NCI-H524 (cell line): ENCODE measurements around the gene CRBN.

Source experiments
- DNase-seq, 2 experiments: peaks; one replicate each; lab custom pipeline; 2025; lab: John Stamatoyannopoulos, UW

Gene CRBN

DNA sequence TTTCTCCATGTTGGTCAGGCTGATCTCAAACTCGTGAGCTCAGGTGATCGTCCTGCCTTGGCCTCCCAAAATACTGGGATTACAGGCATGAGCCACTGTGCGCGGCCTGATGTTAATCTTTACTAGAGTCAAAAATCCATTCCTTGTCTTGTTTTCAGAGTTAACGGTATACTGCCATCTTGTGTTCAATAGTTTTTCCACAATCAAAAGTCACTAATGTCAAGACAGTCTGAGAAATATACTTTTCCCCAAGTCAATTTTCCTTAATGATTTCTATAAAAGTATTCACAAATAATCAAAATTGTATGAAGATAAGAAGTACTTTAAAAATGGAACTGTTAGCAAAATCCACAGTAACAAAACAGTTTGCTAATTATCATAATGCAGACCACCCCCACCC is 8.5 kb downstream of the CRBN start:
- peak; percentile 7 to 48 for DNase-seq

DNA sequence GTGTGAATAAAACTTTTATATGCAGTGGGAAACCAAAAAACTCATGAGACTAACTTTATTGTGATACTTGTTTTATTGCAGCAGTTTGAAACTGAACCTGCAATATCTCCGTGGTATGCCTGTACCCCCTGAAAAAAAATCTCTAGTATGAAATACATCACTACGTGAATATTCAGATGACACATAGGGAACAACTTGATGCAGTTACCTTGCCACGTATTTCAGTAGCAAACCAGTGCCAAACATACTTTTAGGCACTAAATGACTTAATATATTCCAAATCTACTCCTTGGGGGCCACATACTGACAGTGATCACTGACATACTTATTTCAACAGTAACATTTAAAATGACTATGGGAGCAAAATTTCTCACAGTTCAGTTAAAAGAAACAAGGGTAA is 13.8 kb downstream of the CRBN start:
- no peak for DNase-seq

DNA sequence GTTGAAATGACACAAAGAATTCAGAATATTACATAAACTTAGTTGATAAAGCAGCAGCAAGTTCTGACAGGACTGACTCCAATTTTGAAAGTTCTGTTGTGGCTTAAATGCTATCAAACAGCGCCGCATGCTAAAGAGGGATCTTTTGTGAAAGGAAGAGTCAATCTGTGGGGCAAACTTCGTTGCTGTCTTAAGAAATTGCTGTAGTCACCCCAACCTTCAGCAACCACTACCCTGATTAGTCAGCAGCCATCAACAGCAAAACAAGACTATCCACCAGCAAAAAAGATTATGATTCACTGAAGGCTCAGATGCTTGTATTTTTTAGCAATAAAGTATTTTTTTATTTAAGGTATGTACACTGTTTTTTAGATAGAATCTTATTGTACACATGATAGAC is 14.2 kb downstream of the CRBN start:
- DNase-seq = no peak

DNA sequence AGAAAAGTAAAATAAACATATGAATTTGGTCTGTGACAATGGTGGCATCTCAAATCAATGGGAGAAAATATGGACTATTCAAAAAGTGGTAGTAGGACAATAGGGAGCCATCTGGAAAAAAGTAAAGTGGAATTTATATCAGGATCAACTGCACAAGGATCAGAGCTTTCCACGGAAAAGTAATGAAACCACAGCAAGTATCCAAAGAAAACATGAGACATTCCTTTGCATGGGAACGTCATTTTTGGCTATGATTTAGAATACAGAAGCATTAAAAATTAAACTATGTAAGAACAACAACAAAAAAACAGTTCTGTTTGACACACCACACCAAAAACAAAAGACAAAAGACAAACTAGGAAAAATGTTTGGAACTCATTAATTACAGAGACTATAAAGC is 18.7 kb downstream of the CRBN start:
- DNase-seq = no peak

DNA sequence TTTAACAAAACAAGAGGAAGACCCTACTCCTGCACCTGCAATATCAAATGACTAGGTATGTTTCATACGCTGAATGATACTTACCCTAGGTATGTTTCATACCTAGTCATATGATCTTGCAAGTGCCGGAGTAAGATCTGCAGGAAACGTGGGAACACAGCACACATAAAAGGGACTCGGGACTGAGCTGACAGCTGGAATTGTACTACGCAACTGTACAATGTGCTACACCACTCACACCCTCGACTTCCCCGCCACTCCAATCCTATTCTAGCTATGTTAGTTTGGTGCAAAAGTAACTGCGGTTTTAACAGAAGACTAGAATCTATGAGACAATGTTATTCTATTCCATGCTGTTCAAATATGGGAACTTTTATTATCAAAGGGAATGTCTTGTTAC is 22.0 kb downstream of the CRBN start:
- no peak for DNase-seq

DNA sequence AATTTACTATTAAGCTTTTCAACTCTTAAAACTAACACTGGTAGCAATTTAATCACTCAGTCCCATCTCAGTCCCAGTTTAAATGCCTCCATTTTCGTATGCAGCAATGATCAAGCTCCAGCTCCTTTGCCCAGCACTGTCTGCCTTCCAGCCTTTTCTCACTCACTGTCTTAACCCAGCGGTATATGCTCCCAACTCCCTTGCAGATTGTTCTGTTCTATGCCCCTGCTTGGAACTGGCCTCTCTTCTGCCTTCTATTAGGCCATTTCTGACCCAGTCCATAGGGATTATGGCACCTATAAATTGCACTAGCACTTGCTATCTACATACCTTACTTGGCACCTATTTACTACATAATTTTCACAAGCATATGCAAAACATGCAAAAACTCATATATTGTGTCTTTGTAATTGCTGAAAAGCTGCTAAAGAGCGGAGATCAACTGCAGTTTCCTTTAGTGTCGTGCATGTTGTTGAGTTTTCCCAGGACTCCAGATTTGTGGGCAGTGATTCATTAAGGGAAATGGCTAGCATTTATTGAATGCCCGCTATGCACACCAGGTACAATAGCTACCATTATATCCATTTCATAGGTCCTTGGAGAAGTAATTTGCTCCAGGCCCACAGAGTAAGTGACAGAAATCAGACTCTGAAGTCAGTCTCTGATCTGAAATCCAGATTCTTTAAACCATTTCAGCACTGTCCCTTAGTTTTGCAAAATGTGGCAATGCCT is 24.4 kb downstream of the CRBN start:
- no peak for DNase-seq

DNA sequence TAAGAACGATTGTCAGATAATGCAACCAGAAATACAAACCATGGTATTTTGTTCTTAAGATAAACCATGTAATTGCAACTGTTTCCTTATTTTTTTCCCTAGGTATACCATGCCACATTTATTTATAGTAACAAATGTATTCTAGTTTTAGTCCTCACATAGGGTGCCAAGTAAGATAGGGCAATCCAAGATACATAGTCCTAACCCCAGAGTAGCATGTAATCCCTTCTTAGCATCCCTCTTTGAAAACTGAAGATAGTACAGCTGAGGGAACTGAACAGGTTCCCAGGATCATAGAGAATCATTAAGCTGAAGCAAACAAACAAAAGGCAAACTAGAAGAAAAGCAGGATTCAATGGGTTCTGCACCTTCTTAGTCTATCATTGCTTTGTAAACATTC is 28.0 kb downstream of the CRBN start:
- no peak for DNase-seq

DNA sequence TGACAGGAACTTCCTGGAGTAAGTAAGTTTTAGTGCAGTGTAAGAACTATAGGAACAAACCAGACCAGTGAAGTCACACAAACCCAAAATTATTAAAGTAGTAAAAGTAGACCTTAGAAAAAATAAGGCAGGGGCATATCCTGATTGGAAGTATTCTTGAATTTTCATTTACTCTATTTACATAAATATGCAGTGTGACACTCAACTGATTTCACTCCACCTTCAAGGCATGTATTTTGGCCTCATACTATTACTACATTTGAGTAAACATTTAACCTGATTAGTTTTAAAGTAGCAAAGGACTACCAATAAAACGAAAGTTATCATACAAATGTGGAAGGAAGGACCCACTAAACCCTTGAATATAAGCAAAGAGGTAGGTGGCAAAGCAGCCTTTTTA is 29.9 kb downstream of the CRBN start:
- no peak for DNase-seq

DNA sequence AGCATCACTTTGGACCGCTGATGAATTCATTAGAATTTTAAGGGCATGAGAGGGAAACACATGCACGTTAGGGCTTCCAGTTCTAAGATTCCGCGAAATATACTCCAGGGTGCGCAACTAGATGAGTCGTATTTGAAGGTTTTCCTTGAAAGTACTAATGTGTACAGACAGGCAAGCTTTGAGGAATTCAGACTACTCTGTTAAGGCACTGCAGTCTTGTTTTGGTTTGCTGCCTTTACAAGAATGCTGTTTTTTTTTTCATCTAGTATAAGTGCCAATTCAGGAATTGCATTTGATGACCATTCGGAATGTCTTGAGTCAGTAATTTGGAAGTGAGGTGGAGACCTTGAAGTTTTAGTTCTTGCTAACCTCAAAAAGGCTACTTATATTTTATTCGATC is 33.7 kb downstream of the CRBN start:
- no peak for DNase-seq

DNA sequence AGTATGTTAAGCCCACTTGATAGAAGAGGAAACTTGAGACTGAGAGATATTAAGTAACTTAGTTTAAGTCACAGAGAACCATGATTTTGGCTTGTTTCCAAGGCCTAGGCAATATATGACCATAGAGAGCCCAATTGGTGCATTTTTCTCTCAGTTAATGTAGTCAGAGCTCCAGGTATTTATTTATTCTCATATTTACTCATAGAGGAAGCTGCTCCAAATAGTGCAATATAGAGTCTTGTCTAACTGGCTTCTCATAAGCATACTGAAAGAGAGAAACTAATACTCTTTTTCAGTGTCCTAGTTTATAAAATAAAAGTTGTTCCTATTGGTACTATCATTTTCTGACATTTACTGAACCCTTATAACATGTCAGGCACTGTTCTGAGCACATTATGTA is 37.6 kb downstream of the CRBN start:
- no peak for DNase-seq

DNA sequence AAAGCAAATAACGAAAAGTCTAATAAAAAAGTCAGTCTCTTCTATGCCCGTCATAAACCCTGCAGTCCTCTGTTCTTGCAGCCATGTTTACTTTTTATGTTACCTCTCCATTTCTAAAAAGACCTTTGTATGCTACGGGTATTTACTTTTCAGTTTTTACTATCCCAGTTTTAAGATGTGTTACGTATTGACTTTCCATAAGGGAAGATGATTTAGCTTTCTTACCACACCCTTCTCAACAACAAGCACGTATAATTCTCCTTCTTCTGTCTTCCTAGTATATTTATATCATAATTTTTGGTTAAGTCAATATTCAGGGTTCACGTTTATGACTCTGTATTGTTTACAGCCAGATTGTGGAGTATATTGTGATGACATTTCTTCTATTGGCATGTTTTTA is 42.0 kb downstream of the CRBN start:
- DNase-seq = no peak

DNA sequence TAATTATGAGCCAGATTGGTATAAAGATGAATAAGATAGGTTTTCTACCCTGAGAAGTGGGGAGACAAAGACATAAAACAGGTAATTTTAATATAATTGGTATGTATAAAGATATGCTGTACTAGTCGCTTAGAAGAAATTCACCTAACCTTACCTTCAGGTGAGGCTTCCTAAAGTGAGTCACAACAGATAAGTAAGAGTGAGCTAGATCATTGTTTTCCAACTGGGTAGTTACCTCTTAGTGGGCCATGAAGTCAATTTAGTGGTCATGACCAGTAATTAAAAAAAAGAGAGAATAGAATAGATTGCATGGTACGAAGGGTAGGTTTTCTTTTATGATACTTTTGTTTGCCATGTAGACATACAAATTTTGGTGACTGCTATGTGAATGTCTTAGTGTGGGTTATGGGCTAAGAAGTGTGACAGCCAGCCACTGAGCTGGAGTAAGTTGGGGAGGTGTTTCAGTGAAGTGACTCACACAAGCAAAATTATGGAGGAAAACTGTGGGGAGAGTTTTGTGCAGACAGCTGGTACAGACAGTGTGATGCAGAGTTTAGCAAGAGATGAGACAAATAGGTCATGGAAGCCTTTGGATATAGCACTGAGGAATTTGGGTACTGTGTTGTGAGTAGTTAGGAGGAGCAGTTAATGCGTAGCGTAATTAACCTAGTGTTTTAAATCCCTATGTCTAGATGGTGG is 44.6 kb downstream of the CRBN start:
- no peak for DNase-seq

DNA sequence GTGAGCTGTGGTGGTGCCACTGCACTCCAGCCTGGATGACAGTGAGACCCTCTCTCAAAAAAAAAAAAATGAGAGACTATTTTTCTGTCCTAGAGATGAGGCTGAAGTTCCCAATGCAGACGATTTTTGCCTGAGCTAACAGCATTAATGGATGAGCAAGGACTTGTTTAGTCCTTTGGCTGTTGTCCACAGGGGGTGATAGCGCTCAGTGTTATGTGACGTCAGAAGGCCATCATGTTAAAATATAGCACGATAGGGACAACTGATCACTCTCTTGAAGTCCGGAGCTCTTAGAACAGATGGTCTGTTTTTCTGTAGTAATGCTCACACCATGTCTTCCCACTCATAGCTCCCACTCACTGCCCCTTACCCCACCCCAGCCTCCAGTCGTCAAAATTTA is 46.0 kb downstream of the CRBN start:
- peak in 1 of 2 experiments; percentile 29 for DNase-seq

DNA sequence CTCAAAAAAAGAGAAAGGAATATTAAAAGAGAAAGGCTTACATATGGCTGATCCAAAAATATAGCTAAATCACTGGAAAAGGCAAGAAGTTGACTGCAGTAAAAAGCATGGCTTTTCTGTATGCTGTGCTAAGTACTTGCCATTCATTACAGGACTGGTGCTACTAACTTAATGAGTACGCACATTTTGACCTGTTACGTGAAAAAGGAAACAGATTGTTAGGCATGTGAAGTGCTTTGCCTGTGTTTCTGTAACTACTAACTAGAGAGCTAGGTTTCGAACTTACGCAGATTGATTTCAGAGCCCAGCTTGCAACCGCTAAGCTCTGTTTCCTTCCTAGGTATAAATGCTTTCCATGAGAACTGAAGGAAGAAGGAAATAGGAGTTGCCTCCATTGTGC is 49.9 kb downstream of the CRBN start:
- no peak for DNase-seq

DNA sequence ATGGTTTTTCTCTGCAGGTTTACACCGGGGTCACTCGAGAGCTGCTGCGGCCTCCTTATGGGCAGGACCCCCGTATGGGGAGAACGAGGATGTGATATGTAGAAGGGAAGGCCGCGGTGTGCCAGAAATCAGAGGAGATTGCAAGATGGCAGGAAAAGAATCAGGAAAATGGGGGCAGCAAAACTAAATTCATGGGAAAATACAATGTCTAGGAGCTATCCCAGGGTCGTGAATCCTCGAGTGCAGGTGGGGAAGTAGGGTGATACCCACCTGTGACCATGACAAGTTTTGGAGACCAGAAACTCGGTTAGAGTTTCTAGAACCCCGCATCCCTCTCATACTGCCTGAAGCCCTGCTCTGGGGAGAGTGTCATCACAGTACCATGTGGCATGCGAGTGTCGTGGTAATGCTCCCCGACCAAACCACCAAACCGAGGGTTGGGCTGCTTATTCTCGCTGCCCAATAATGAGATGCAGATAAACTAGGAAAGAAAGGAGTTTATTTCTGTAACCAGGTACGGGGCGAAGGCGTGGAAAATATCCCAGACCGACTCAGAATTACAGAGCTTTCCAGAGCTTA is 52.0 kb downstream of the CRBN start:
- DNase-seq = no peak

DNA sequence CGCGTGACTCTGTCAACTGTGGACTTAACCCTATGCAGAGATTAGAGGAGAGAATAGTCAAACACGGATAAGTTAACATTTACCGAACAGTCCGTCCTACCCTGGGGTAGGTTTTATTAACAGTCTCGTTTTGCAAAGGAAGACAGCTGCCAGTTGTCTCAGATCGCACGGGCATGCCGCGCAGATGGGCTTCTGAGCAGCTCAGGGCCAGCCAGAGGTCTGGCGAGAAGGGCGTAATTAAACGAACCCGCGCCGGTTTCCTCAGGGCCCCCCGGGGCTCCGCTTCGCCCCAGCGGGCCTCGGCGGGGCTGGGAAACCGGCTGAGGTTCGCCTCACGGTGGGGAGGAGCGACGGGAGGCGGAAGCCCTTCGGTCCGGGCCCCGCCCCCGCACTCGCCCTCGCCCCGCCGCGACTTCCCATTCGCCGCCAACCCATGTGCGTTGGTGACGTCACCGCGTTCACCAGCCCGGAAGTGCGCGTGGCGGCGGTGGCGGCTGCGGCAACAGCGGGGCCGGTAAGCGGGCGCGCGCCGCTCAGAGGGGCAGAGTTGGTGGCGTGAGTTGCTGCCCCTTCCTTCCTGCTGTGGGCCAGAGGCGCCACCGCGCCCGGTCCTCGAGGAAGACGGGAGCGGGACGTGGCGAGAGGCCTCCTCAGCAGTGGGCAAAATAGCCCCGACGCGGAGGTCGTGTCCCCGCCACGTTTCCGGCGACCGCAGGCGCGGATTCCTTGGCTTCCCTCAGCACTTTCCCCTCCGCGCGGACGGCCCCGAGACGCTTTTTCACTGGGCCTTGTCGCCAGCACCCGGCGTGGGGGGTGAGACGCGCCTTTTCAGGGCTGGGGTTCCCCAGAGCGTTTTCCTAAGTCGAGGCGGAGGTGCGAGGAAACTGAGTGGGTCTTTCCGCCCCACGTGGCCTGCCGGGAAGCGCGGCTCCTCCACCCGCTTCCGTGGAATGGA is 52.7 kb downstream of the CRBN start, which contains the start of gene TRNT1:
Gene TRNT1 (plus strand): TSS at position 464 of the 955 bp plus-strand sequence. CDS start 2,101 bp downstream, outside the sequence.
- peak; percentile 77 to 86 for DNase-seq

DNA sequence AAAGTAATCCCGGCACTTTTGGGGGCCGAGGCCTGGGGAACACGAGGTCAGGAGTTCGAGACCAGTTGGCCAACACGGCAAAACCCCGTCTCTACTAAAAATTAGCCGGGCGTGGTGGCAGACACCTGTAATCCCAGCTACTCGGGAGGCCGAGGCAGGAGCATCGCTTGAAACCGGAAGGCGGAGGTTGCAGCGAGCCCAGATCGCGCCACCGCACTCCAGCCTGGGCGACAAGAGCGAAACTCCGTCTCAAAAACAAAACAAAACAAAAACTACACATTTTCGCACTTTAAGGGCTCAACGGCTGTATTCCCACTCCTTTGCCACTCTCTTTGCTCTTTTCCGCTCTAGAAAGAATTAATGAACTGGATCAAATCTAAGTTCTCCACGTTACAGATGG is 53.5 kb downstream of the CRBN start:
- no peak for DNase-seq

DNA sequence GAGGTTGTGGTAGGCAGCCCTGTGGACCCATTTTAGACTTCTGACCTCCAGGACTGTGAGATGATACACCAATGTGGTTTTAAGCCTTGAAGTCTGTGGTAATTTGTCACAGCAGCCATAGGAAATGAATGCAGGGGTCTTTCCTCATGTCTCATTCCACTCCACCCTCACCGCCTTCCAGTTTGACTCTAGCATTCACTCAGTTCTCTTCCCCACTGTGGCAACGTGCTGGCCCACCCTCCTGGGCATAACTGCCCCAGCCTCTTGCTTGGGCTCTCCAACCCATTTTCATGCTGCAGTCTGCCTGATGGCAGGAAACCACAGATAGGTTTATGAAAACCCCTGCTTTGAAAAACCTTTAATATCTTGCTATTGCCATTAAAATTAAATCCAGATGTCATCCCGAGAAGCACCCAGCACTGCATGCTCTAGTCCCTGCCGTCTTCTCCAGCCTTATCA is 60.1 kb downstream of the CRBN start:
- DNase-seq = no peak

DNA sequence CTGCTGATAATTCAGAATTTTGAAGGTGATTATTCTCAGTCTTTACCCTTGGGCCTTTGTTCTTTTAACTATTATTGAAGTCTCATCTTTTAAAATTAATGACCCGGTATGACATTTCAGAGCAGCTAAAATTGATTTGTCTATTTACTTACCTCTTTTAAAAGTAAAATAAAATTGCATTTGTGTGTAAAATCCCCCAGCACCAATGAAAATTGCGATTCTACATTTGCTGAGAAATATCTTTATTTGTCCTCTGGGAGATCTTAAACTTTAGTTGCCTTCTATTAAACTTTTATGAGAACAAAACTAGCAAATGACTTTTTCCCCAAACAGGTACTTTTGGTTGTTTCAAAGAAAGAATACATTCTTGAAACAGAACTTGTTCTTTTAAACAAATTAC is 61.8 kb downstream of the CRBN start:
- no peak for DNase-seq

DNA sequence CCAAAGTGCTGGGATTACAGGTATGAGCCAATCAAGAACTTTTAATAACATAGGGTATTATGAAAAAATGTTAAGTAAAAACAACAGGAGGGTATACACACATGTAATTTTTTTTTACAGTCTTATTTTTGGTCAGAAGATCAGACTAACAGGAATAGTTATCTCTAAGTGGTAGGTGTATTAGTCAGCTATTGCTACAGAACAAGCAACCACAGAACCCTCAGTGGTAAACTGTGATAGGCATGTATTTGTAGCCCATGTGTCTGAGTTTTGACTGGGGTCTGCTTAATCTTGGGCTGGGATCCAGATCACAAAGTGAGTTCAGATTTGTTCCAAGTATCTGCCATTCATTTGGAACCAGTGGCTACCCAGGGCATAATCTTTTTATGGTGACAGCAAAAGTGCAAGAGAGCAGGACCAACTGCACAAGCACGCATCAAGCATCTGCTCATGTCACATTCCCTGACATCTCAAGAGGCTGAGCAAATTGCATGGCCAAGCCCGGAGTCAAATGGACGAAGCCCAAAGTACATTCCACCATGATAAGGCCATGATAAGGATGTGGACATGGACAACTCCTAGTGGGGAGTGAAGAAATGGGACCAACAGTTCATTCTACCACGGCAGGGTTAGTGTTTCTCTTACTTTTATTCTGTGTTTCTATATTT is 66.3 kb downstream of the CRBN start:
- DNase-seq = no peak

DNA sequence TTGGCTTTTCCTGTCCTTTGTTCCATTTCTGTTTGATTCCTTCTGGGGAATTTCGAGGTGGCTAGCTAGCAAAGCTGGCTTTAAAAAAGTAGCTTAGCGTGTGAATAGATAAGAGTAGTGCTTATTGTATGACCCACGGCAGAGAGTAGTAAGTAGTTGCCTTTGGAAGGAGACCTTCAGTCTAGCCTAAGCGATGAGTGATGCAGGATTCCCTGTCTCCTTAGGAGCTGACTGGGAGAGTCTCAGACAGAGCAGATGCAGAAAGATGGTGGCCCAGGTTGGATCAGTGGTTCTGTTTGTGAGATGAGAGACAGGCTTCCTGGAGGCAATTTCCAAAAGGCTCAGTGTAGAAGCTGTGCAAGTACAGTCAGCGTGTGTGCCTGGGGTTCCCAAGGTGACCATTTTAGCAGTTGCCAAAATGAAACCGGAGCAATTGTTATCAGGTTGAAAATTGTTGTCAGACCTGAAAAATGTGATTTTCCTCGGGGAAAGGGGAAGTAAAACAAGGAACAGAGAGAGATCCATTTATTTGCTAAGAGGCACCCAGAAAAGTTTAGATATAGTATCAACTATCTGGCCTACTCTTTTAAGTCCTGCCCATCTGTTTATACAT is 68.6 kb downstream of the CRBN start:
- no peak for DNase-seq
